NCI-H2171 treated with DMSO at 0.1 percent for 48 hours (cell line): Measurements from ENCODE around the gene PSKH1.
"Not testable (repeated sequence)": the region's sequence is repeated elsewhere in the genome, so short reads cannot be mapped to it uniquely, and the experiment has no call there.

Source experiments
- DNase-seq: peaks from one replicate; lab custom pipeline; 2025; lab: John Stamatoyannopoulos, UW

PSKH1 gene

DNA sequence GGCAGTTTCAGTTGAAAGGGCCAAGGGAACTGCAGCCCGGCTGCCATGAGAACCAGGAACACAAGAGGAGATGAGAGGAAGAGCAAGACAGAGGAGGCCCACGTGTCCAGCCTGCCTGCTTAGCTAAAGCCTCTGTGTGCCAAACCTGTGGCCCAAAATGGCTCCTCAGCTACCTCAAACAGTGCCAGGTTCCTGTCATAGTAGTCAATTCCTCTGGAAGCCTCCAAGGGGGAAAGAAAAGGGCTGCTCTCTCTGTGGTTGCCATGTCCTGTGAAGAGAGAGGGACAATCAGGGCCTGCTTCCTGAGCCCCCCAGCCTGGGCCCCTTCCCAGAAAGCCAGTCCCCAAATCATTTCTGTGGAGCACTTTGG, 70.2 kb downstream of the PSKH1 start:
- DNase-seq: no peak

GRCh38 chr16:67963662-67964321, 70.7 kb downstream of the PSKH1 start:
- no peak for DNase-seq

GRCh38 chr16:67964477-67965131, 71.5 kb downstream of the PSKH1 start:
- no peak for DNase-seq

GRCh38 chr16:67965668-67966548, 72.9 kb downstream of the PSKH1 start:
- DNase-seq: no peak

GRCh38 chr16:67966549-67967182, 73.6 kb downstream of the PSKH1 start:
- DNase-seq: no peak

DNA sequence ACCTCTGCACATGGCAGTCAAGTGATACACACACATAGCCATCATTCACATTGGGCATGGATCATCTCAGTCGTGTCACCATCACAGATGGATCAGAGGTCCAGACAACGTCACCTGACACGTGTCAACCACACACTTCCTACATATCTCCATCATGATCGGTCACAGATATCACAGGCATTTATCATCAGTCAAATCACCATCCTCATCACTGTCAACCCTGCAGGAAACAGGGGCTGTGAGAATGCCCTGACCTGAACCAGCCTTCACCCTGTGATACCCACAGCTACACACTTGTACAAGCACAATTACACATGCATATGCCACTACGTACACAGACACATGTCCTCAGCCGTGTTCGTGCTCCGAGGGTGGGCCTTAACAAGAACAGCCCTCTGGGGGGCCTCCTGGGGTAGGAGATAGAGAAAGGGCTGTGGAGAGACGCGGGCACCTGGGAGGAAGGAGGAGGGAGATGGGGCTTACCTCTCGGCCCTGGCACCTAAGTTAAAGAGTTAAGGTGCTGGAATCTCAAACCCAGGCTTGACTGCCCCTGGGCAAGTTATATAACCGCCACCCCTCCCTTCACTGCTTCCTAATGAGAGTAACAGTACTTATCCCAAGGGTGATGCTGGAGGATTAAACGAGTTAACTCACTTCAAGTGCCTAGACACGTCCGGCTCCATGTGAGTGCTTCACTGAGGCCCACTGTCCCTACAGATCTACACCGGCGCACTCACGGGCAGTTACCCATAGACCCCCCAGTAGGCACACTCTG, 74.3 kb downstream of the PSKH1 start:
- no peak for DNase-seq

DNA sequence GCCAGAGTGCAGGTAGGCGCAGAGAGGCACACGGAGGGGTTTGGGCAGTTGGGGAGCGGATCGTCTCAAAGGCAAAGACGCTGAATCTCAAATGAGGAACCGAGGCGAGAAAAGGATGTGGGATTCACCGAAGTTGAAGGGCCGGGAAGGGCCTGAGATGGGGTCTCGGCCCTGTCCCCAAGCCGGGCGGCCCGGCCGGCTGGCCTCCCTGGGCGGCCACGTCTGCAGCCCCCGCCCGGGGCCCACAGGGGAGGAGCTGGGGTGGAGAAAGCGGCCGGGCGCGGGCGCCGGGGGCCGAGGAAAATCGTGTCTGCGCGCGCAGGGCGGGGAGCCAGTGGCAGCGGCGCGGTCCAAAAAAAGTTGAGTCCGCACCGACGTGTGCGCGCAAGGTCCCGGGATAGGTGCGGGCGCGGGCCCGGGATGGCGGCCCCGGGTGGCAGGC, 74.9 kb downstream of the PSKH1 start:
- no peak for DNase-seq

DNA sequence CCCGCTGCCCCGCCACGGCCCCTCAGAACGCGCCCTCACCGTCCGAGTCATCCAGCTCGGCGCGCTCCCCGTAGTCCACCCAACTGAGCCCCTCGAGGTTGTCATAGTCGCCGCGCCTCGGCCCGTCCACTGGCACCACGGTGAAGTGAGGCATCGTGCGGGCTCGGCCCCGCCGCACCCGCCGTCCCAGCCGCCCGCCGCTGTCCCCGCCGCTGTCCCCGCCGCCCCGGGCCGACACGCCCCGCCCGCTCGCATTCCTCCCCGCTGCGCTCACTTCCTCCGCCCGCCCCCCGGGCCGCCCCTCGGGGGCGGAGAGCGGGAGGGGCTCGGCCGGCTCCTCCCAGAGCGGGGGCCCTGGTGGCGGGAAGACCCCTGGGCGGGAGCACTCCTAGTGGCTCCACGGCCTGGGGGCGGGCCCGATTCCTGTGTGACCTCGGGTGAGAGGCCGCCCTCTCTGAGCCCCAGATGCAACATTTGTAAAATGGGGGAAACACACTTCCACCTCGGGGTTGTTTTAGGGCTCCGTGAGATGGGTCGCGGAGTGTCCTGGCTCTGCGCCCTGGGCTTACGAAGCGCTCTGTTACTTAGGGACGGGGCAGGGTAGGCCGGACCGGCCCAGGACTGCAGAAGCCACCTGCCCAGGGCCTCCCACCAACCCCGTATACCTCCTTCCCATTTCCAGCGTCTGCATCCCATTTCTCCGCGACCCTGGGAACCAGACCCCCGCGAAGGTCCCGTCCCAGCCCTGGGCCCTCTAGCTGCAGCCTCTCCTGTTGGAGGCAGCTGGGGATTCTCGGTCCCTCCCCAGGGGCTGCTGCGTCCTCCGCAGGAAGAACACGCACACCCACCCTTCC, 75.6 kb downstream of the PSKH1 start, which contains the start of gene SLC12A4:
Gene SLC12A4 (minus strand): TSS at position 238 of the 854 bp plus-strand sequence. CDS start 84 bp downstream, at position 154.
- peak; percentile 56 for DNase-seq

- DNase-seq: peak; percentile 8
Measured at GRCh38 chr16:67969254-67970039, 76.4 kb downstream of the PSKH1 start.

GRCh38 chr16:67971111-67971510, 78.1 kb downstream of the PSKH1 start:
- DNase-seq: no peak

DNA sequence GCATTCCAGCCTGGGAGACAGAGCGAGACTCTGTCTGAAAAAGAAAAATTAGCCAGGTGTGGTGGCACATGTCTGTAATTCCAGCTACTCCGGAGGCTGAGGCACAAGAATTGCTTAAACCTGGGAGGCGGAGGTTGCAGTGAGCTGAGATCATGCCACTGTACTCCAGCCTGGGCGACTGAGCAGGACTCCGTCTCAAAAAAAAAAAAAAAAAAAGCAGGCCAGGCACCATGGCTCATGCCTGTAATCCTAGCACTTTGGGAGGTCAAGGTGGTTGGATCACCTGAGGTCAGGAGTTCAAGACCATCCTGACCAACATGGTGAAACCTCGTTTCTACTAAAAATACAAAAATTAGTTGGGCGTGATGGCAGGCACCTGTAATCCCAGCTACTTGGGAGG, 79.2 kb downstream of the PSKH1 start:
- DNase-seq: not testable (repeated sequence)

DNA sequence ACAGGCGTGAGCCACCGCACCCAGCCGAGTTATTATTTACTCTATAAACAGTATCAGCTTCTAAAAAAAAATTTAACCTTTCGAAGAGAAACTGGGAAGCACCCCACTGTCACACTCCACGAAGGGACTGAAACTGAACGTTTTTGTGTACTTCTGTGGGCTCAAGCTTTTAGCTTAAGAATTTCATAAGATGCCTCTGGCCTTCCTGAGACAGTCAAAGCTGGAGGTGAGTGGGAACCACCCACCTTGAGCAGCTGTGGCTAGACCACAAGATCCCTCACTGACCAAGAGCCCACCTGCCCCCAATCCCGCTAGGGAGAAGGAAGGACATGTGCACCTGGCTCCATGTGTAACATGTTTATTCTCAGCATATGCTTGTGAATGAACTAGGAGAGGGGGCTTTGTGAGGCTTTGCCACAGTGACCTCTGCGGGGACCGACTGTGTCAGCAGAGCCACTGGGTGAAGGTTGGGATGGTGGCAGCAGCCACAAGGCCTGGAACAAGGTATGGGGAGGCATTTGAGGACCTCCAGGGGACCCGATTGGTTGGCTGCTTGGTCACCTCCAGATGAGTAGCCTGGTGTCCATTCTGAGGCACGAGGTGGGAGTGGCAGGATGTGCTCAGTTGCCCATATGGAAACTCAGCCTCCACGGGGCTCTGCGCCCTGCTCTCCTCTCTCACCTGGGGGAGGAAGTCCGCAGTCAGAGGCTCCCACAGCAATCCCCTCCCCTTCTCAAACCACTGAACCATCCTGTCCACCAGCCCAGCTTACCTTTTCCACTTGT, 82.5 kb downstream of the PSKH1 start:
- DNase-seq: no peak

- DNase-seq: no peak
Measured at GRCh38 chr16:67976205-67976604, 83.2 kb downstream of the PSKH1 start.

DNA sequence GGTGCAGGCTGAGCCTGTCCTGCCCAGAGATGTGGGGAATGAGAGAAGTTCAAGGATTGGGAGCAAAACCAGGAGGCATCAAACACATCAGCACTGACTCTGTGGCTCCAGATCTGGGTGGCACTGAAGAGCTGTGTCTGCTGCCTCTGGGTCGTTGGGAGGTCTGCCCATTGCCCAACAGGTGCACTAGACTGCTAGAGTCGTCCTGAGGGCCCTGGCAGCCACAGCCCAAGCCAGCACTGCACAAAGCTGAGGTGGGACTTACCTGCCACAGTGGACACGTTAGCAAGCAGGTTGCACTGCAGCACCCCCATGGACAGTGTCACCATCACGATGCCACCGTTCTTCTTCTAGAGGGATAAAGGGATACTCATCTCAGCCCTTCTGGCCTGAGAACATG, 84.0 kb downstream of the PSKH1 start:
- DNase-seq: no peak

DNA sequence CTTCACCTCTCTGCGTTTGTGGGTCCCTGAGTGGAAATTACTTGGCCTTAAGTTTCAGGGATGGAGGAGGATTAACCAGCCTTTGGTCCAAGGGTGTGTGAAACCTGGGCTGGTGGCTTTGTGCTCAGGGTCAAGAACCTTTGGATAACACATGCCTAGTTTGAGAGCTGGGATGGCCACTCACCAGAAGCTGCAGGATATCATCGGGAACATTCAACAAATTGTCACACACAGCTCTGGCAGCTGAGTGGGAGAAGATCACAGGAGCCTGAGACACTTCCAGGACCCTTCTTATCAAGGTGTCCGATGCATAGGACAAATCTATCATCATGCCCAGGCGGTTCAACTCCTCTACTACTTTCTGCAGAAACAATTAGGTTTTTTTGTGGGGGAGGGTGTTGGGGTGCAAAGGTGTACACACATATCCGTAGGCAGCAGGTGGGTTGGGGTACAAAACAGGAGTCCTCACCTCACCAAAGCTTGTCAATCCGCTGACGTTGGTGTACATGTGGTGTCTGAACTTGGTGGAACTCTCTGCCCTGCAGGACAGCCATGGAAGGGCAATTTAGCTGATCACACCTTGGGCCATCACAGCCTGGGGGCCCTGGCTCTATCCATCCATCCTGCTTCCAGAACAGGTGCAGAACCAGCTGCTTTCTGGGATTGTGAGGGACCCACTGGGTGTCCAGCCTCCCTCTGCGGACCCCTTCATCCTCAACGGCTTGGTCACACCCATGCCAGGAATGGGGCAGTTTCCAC, 84.6 kb downstream of the PSKH1 start:
- DNase-seq: no peak
